Astrocyte (in vitro differentiated cells and primary cell): ENCODE results near the gene ADGRA3.

Experiments
- EZH2 ChIP-seq: IDR thresholded peaks from 2 replicates; pipeline ENCODE4 v1.6.1; 2012; ENCODE audit warnings: mild to moderate bottlenecking, low read length, inconsistent platforms; ENCODE audit not compliant: insufficient read depth
- TF ChIP-seq, protein P1 (sequence below): IDR thresholded peaks from 2 replicates; pipeline ENCODE4 v1.5.1; 2011; ENCODE audit warnings: low read depth, mild to moderate bottlenecking, inconsistent platforms, low read length, moderate library complexity; ENCODE audit not compliant: insufficient read depth

DNA sequence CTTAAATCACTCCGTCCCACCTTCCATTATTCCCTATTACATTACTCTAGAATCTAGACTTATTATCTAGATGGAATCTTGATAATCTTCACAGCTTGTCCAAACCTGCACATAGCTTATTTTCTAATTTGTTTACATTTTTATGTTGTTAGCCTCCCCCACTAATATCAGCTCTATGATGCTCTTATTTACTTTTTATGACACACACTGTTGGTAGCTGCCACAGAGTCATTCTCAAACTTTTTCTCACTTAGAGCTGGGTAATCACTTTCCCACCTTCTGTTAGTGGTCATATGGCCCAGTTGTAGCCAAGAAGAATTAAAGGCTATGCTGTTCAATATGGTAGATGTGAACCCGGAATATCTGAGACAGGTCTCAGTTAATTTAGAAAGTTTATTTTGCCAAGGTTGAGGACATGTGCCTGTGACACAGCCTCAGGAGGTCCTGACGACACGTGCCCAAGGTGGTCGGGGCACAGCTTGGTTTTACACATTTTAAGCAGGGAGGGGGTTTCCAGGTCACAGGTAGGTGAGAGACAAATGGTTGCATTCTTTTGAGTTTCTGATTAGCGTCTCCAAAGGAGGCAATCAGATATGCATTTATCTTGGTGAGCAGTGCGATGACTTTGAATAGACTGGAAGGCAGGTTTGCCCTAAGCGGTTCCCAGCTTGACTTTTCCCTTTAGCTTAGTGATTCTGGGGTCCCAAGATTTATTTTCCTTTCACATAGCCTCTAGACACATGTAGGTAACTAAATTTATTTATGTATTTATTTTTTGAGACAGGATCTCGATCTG lies 7.0 kb upstream of the ADGRA3 start:
- TF ChIP-seq, protein P1, sequence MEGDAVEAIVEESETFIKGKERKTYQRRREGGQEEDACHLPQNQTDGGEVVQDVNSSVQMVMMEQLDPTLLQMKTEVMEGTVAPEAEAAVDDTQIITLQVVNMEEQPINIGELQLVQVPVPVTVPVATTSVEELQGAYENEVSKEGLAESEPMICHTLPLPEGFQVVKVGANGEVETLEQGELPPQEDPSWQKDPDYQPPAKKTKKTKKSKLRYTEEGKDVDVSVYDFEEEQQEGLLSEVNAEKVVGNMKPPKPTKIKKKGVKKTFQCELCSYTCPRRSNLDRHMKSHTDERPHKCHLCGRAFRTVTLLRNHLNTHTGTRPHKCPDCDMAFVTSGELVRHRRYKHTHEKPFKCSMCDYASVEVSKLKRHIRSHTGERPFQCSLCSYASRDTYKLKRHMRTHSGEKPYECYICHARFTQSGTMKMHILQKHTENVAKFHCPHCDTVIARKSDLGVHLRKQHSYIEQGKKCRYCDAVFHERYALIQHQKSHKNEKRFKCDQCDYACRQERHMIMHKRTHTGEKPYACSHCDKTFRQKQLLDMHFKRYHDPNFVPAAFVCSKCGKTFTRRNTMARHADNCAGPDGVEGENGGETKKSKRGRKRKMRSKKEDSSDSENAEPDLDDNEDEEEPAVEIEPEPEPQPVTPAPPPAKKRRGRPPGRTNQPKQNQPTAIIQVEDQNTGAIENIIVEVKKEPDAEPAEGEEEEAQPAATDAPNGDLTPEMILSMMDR, result no peak
- TF ChIP-seq EZH2, result no peak
